ENCODE results near the gene UBN2.
A peak's percentile ranks its signal among the peaks of the same experiment; 100 is the strongest.

Gene UBN2

GRCh38 chr7:139340037-139340807 lies 109.2 kb downstream of the UBN2 start:
- Histone ChIP-seq H3F3A (ENCODE audit: insufficient read depth) (peaks cover 38% of the 10 kb centered on the region), H4K20me1 (ENCODE audit: low read depth, low read length) (no peaks in the 10 kb centered on the region), H3K9me2 (replicated peaks; ENCODE audit: insufficient read depth, low read length) (no peaks in the 10 kb centered on the region), H3K27me3 (ENCODE audit: low read length) (no peaks in the 10 kb centered on the region), H3K79me2 (ENCODE audit: insufficient read depth, low read length) (peaks cover 17% of the 10 kb centered on the region), H2AFZ (ENCODE audit: low read depth, low read length, severe bottlenecking) (peak overlapping the region; percentile 74), H3K4me2 (ENCODE audit: low read depth, low read length, poor library complexity, severe bottlenecking) (peak overlapping the region; percentile 85), H3K9me3 (ENCODE audit: insufficient read depth, low read length) (no peaks in the 10 kb centered on the region), H3K9ac (ENCODE audit: low read length) (peak overlapping the region; percentile 88), H3K27ac (ENCODE audit: low read depth, low read length) (peak overlapping the region; percentile 95), H3K36me3 (ENCODE audit: low read length) (no peaks in the 10 kb centered on the region), H3K4me3 (ENCODE audit: insufficient read depth, low read length, poor library complexity, severe bottlenecking) (peak overlapping the region; percentile 95)
- peak; percentile 66 for TF ChIP-seq CTCF (IDR thresholded peaks at IDR 0.05; ENCODE audit: insufficient read depth, low read length, poor library complexity, severe bottlenecking)
- TF ChIP-seq EZH2phosphoT487 (conservative IDR thresholded peaks at IDR 0.05; ENCODE audit: low read length): no peak

DNA sequence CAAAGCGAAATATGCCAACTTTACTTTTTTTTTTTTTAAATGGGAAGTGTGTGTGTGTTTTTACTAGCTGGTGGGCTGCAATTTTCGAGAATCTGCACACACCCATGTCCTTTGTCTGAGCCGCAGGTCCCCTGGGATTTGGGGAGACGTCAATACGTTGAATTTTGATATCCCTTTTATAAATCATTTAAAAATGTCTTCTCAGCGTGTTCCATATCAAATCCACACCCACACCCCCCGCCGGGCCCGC lies 109.7 kb downstream of the UBN2 start:
- peaks cover 17% of the 10 kb centered on the region for H3K79me2 ChIP-seq (ENCODE audit: insufficient read depth, low read length)

GRCh38 chr7:139341058-139341775 lies 110.2 kb downstream of the UBN2 start, which contains the start of gene FMC1:
FMC1 (plus strand) TSS chr7:139341337; CDS start chr7:139341385, 48 bp downstream.
- no peaks in the 10 kb centered on the region for H3K36me3 ChIP-seq (ENCODE audit: low read length)
- H4K20me1 ChIP-seq (ENCODE audit: low read depth, low read length): no peaks in the 10 kb centered on the region
- H3K4me3 ChIP-seq (ENCODE audit: insufficient read depth, low read length, poor library complexity, severe bottlenecking): peak within 1 kb of the TSS; percentile 95
- H3K9me3 ChIP-seq (ENCODE audit: insufficient read depth, low read length): no peaks in the 10 kb centered on the region
- H3K27me3 ChIP-seq (ENCODE audit: low read length): no peaks in the 10 kb centered on the region
- TF ChIP-seq CTCF (IDR thresholded peaks at IDR 0.05; ENCODE audit: insufficient read depth, low read length, poor library complexity, severe bottlenecking) (no peak), EZH2phosphoT487 (conservative IDR thresholded peaks at IDR 0.05; ENCODE audit: low read length) (no peak)
- H3F3A ChIP-seq (ENCODE audit: insufficient read depth): peaks cover 41% of the 10 kb centered on the region
- peak within 1 kb of the TSS; percentile 95 for H3K27ac ChIP-seq (ENCODE audit: low read depth, low read length)
- H3K79me2 ChIP-seq (ENCODE audit: insufficient read depth, low read length): peaks cover 17% of the 10 kb centered on the region
- peak within 1 kb of the TSS; percentile 85 for H3K4me2 ChIP-seq (ENCODE audit: low read depth, low read length, poor library complexity, severe bottlenecking)
- H2AFZ ChIP-seq (ENCODE audit: low read depth, low read length, severe bottlenecking): peak within 1 kb of the TSS; percentile 93
- no peaks in the 10 kb centered on the region for H3K9me2 ChIP-seq (replicated peaks; ENCODE audit: insufficient read depth, low read length)
- H3K9ac ChIP-seq (ENCODE audit: low read length): peak within 1 kb of the TSS; percentile 88

More for the DNA sequence above, 109.7 kb downstream of the UBN2 start:
- no peaks in the 10 kb centered on the region for H3K27me3 ChIP-seq (ENCODE audit: low read length)
- no peak for TF ChIP-seq CTCF (IDR thresholded peaks at IDR 0.05; ENCODE audit: insufficient read depth, low read length, poor library complexity, severe bottlenecking)
- TF ChIP-seq EZH2phosphoT487 (conservative IDR thresholded peaks at IDR 0.05; ENCODE audit: low read length): no peak
- H3K9me3 ChIP-seq (ENCODE audit: insufficient read depth, low read length): no peaks in the 10 kb centered on the region
- peaks cover 41% of the 10 kb centered on the region for H3F3A ChIP-seq (ENCODE audit: insufficient read depth)
- no peaks in the 10 kb centered on the region for H3K9me2 ChIP-seq (replicated peaks; ENCODE audit: insufficient read depth, low read length)
- peak overlapping the region; percentile 88 for H3K9ac ChIP-seq (ENCODE audit: low read length)
- H2AFZ ChIP-seq (ENCODE audit: low read depth, low read length, severe bottlenecking): peak overlapping the region; percentile 93
- peak overlapping the region; percentile 95 for H3K4me3 ChIP-seq (ENCODE audit: insufficient read depth, low read length, poor library complexity, severe bottlenecking)
- H4K20me1 ChIP-seq (ENCODE audit: low read depth, low read length): no peaks in the 10 kb centered on the region
- peak overlapping the region; percentile 85 for H3K4me2 ChIP-seq (ENCODE audit: low read depth, low read length, poor library complexity, severe bottlenecking)
- H3K27ac ChIP-seq (ENCODE audit: low read depth, low read length): peak overlapping the region; percentile 95
- H3K36me3 ChIP-seq (ENCODE audit: low read length): no peaks in the 10 kb centered on the region

Data from SU-DHL-6 (cell line).